ENCODE measurements around the gene SBF2. TPM values are rescaled to one million over a fixed set of nuclear protein-coding genes. Genes with fewer than 3 reads are reported as not detected.
"Not testable (repeated sequence)": the region's sequence is repeated elsewhere in the genome, so short reads cannot be mapped to it uniquely, and the experiment has no call there.

The SBF2 gene
- total and polyA plus RNA-seq, 8 donors: 25.7 to 62.6 (median 57.0) TPM

DNA sequence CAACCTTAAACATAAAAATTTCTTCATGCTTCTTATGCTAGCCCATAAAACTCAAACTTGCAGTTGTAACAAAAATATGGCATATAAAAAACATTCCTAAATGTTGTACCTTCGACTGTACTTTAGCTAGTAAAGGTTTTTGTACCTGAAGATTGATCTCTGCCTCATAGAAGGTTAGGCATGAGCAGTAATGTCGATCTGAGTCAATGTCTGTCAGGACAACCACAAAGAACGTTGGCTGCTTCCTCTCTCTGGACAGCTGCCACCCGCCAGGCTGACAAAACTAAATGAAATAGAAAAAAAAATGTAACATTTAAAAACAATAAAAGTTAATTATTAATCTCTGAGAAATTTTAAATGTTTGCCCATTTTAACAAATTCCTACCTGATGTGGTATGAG, 251.3 kb downstream of the SBF2 start:
- ATAC-seq: no peak
- H3K27me3 ChIP-seq: no peaks in the 10 kb centered on the region

DNA sequence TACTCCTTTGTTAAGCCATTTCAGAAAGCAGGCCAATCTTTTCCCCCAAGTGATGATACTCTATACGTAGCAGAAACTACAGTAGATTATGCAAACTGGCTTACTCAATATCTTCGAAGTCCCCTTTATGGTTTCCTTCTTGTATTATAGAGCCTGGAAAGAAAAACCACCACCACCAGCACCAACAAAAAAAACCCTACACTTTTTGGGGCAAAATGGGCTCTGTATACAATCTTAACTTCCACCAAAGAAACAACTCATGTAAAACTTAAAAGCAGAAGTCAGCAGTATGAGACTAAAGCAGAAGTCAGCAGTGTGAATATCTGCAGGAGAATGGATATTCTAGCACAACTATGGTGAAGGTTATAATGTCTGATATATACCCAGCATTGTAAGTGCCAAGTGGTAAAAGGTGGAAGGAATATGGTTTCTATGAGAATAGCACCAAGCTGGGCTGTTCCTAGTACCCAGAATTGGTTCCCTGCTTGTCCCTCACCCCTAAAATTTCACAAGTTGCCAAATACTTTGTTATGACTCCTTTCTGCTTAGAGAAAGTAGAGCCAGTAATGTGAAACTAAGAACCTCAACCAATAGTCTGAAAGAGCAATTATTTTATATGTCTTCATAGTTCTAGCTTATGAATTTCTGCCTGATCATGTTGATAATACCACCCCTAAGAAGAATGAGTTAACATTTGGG, 252.1 kb downstream of the SBF2 start:
- Histone ChIP-seq H3K4me1 (peaks cover 4 to 22% of the 10 kb centered on the region in 2 donors), H3K4me3 (no peak overlapping the region), H3K9me3 (peaks cover 0 to 26% of the 10 kb centered on the region in 2 donors), H3K27ac (peak overlapping the region in 1 of 2 donors; percentile 42), H3K36me3 (peaks cover 0 to 5% of the 10 kb centered on the region in 2 donors), H3K27me3 (no peaks in the 10 kb centered on the region)
- DNase-seq (no peak), ATAC-seq (peak; percentile 36)
- TF ChIP-seq, protein P1, sequence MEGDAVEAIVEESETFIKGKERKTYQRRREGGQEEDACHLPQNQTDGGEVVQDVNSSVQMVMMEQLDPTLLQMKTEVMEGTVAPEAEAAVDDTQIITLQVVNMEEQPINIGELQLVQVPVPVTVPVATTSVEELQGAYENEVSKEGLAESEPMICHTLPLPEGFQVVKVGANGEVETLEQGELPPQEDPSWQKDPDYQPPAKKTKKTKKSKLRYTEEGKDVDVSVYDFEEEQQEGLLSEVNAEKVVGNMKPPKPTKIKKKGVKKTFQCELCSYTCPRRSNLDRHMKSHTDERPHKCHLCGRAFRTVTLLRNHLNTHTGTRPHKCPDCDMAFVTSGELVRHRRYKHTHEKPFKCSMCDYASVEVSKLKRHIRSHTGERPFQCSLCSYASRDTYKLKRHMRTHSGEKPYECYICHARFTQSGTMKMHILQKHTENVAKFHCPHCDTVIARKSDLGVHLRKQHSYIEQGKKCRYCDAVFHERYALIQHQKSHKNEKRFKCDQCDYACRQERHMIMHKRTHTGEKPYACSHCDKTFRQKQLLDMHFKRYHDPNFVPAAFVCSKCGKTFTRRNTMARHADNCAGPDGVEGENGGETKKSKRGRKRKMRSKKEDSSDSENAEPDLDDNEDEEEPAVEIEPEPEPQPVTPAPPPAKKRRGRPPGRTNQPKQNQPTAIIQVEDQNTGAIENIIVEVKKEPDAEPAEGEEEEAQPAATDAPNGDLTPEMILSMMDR (IDR thresholded peaks at IDR 0.05): no peak
- intact Hi-C loops (cut with DNase I): no loop called here

More for the DNA sequence above, 251.3 kb downstream of the SBF2 start:
- Histone ChIP-seq H3K4me1 (peaks cover 4 to 22% of the 10 kb centered on the region in 2 donors), H3K36me3 (peaks cover 0 to 5% of the 10 kb centered on the region in 2 donors), H3K9me3 (peaks cover 0 to 27% of the 10 kb centered on the region in 2 donors), H3K27ac (no peak overlapping the region), H3K4me3 (no peak overlapping the region)
- TF ChIP-seq, protein P1 (IDR thresholded peaks at IDR 0.05): no peak
- intact Hi-C loops (cut with DNase I): no loop called here
- DNase-seq: peak in 2 of 4 donors; percentile 15 to 28

DNA sequence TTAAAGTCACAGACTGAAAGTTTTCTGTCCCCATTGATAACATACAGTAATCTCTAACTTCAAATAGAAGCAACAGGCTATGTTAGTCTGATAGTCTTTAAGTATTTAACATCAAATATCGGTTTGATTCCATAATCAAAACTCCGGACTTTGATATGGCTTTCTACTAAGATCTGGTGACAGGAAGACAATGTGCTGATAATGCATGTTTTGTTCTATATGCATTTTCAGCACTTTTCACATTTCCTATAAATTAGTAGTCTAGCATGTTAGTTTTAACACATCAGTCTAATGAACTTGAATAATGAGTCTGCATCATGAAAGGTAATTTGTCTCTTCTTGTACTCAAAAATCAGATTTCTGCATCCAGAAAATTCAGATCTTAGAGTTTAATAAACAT, 252.7 kb downstream of the SBF2 start:
- Histone ChIP-seq H3K4me1 (peaks cover 4 to 22% of the 10 kb centered on the region in 2 donors), H3K27ac (peak overlapping the region in 1 of 2 donors; percentile 42), H3K36me3 (peaks cover 0 to 5% of the 10 kb centered on the region in 2 donors), H3K27me3 (no peaks in the 10 kb centered on the region), H3K9me3 (peaks cover 0 to 23% of the 10 kb centered on the region in 2 donors), H3K4me3 (no peak overlapping the region)
- DNase-seq (no peak), ATAC-seq (no peak)
- intact Hi-C loops (cut with DNase I): no loop called here
- TF ChIP-seq, protein P1 (IDR thresholded peaks at IDR 0.05): no peak

DNA sequence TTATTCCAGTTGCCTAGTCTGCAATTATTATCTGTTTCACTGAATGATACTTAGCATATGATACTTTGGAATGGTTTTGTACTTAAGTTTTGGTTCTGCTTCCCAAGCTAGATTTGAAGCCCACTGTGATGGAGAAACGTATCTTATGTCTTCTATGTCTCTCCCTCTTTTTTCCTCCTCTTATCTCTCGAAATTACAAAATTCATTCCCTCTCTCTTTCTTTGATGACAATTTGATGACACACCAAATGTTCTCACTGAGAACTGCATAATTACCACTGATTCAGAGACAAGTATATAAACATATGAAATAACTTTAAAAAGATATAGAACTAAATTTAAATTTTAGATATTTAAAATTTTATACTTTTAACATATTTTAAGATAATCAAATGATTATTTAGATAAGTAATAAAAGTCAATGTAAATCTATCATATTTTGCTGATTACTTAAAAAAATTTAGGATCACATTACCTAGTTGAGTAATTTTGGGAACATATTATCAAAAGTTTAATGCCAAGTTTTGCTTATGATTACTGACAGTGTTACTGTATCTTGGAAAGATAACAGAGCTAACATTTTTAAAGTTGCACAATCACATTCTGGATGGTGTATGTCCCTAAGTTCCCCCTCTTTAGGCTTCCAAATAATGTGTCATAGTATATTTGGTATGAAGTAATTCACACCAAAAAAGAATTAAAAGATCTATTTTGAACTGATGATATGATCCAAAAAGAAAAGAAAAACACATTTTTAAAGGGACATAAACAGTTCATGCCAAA, 255.3 kb downstream of the SBF2 start:
- Histone ChIP-seq H3K4me3 (no peak overlapping the region), H3K27me3 (no peaks in the 10 kb centered on the region), H3K36me3 (no peaks in the 10 kb centered on the region), H3K9me3 (no peaks in the 10 kb centered on the region), H3K27ac (no peak overlapping the region), H3K4me1 (peaks cover 4 to 22% of the 10 kb centered on the region in 2 donors)
- ATAC-seq (no peak), DNase-seq (peak in 2 of 4 donors; percentile 48 to 68)
- intact Hi-C loops (cut with DNase I): no loop called here
- TF ChIP-seq, protein P1 (IDR thresholded peaks at IDR 0.05): no peak

DNA sequence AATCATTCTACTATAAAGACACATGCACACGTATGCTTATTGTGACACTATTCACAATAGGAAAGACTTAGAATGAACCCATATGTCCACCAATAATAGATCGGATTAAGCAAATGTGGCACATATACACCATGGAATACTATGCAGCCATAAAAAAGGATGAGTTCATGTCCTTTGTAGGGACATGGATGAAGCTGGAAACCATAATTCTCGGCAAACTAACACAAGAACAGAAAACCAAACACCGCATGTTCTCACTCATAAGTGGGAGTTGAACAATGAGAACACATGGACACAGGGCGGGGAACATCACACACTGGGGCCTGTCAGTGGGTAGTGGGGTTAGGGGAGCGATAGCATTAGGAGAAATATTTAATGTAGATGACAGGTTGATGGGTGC, 258.1 kb downstream of the SBF2 start:
- not testable (repeated sequence) for DNase-seq

More for the DNA sequence above, 258.1 kb downstream of the SBF2 start:
- ATAC-seq; H3K4me3 ChIP-seq; H3K9me3 ChIP-seq; H3K36me3 ChIP-seq; intact Hi-C loops (cut with DNase I); H3K27ac ChIP-seq; H3K27me3 ChIP-seq: not testable (repeated sequence)
- H3K4me1 ChIP-seq: peaks cover 4 to 13% of the 10 kb centered on the region in 2 donors

All from left lung (tissue), 10 donors.